GM06990 (cell line): ENCODE results near the gene STK17B.

Experiments used
- DNase-seq: peaks from one replicate; pipeline ENCODE4 v3.0.0-alpha.2; 2011; ENCODE audit not compliant: insufficient read length; ENCODE audit errors: extremely low read depth
- H3K27me3 ChIP-seq: replicated peaks from 2 replicates; pipeline ENCODE4 v1.6.0; 2011; ENCODE audit warnings: low read length; ENCODE audit not compliant: control insufficient read depth, insufficient read depth
- H3K36me3 ChIP-seq: 2 replicates; pipeline ENCODE4 v1.5.1; 2011; ENCODE audit warnings: low read length; ENCODE audit not compliant: control insufficient read depth, insufficient read depth
- H3K4me3 ChIP-seq: replicated peaks from 2 replicates; pipeline ENCODE4 v1.5.1; 2011; ENCODE audit warnings: low read depth, mild to moderate bottlenecking, control low read depth, low read length
- TF ChIP-seq, protein P1 (sequence below): IDR thresholded peaks from 2 replicates; pipeline ENCODE4 v1.5.1; 2011; ENCODE audit warnings: low read length, control low read depth, mild to moderate bottlenecking, inconsistent platforms; ENCODE audit not compliant: insufficient read depth, poor library complexity, severe bottlenecking

The STK17B gene

DNA sequence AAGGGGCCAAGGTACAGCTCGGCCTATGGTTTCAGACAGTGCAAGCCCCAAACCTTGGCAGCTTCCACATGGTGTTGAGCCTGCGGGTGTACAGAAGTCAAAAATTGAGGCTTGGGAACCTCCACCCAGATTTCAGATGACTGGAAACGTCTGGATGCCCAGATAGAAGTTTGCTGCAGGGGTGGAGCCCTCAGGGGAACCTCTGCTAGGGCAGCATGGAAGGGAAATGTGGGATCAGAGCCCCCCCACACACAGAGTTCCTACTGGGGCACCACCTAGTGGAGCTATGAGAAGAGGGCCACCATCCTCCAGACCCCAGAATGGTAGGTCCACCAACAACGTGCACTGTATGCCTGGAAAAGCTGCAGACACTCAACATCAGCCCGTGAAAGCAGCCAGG, 87.8 kb downstream of the STK17B start:
- DNase-seq, result no peak

More for the DNA sequence above, 87.8 kb downstream of the STK17B start:
- TF ChIP-seq, protein P1, sequence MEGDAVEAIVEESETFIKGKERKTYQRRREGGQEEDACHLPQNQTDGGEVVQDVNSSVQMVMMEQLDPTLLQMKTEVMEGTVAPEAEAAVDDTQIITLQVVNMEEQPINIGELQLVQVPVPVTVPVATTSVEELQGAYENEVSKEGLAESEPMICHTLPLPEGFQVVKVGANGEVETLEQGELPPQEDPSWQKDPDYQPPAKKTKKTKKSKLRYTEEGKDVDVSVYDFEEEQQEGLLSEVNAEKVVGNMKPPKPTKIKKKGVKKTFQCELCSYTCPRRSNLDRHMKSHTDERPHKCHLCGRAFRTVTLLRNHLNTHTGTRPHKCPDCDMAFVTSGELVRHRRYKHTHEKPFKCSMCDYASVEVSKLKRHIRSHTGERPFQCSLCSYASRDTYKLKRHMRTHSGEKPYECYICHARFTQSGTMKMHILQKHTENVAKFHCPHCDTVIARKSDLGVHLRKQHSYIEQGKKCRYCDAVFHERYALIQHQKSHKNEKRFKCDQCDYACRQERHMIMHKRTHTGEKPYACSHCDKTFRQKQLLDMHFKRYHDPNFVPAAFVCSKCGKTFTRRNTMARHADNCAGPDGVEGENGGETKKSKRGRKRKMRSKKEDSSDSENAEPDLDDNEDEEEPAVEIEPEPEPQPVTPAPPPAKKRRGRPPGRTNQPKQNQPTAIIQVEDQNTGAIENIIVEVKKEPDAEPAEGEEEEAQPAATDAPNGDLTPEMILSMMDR, result no peak
- H3K27me3 ChIP-seq, result no peaks in the 10 kb centered on the region
- no peak overlapping the region for H3K4me3 ChIP-seq
- H3K36me3 ChIP-seq, result no peaks in the 10 kb centered on the region
